CD4-positive, alpha-beta T cell treated with Interleukin-21 for 1 hour (primary cell): ENCODE results near the gene H3-3A.

Experiments
- DNase-seq: peaks from one replicate; pipeline ENCODE4 v3.0.0-alpha.2; 2020

The H3-3A gene

GRCh38 chr1:226062558-226063223 lies at the start of gene H3-3A:
Gene H3-3A (plus strand): TSS chr1:226062716. CDS start chr1:226064352, 1,636 bp downstream.
- DNase-seq = peak; percentile 98

DNA sequence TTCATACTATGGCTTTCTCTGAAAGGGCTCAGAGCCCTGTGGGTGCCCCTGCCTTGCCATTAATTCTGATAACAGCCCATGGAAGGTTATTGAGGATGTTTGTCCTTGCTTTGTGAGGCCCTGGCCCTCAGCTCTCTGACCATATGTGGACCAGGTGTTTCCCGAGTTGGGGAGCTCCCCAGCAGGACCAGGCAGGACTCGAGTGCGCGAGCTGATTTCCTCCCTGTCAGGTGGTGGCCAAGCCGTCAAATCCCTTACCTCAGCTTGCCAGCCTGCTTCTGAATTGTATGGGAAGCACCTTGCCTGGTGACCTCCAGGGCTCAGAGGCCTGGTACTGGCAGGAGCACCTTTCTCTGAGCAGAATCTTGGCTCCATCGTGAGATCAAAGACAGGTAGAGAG lies 45.4 kb upstream of the H3-3A start:
- no peak for DNase-seq

DNA sequence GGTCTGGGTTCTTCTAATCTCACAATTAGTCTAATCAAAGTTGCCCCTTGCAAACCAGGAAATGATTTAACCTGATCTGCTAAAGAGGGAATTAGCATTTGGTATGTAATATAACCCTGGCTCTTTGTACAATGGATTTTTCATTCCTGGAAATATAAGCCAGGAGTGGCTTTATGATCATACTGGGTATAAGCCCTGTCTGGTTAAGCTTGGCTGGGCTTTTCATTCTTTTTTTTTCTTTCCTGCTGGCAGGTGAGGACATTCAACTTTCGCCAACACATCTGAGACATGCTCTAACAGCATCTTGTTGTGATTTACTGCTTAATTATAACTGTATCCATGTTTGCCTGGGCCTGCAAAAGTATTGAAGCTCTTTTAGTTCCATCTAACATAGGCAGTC lies 42.9 kb upstream of the H3-3A start:
- no peak for DNase-seq

- no peak for DNase-seq
Observed at GRCh38 chr1:226021401-226021800, 41.1 kb upstream of the H3-3A start.

DNA sequence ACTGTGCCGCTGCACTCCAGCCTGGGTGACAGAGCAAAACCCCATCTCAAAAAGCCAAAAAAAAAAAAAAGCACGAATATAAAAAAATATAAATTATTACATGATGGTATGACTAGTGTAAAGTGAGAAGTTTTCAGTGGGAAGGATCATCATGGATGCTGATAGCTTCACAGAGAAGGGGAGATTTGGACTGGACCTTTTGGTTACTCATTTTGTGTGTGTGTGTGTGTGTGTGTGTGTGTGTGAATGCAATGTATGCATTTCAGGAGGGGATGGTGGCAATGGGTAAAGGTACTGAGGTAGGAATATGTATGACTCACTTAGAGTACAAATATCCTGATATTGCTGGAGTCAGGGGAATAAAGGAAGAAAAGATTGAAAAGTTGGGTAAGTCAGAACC lies 40.7 kb upstream of the H3-3A start:
- DNase-seq = no peak

DNA sequence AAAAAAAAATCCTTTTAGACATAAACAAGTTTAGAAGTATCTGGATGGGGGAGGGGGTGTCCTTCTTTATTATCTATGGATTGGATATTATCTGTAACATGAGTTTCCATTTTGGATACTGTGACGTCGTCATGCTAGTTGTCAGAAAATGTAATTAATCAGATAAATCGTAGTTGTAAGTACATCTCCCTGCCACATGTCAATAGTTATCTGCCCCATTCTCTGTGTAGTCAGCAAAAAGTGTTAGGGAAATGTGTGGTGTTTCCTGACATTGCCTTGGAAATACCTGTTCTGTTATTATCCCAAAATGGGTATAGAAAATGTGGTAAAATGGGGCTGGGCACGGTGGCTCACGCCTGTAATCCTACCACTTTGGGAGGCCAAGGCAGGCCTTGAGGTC lies 38.8 kb upstream of the H3-3A start:
- no peak for DNase-seq

DNA sequence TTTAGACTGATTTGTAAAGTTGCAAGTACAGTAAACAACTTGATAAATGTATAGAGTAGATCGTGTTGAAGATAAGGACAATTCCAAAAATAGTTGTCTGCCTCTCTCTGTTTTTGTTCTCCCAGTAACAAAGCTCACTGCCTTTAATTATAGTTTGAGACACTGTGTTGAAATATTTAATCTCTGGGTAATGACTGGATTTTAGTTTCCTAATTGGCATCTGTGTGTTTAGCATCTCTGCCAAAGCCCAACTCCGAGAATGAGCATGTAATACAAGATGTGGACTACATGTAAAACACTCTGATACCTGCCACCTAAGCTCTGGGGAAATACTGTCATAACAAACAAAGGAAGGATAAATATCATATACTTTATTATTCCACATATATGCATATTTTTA lies 35.7 kb upstream of the H3-3A start:
- DNase-seq = no peak

- no peak for DNase-seq
Observed at GRCh38 chr1:226027538-226028217, 34.8 kb upstream of the H3-3A start.

DNA sequence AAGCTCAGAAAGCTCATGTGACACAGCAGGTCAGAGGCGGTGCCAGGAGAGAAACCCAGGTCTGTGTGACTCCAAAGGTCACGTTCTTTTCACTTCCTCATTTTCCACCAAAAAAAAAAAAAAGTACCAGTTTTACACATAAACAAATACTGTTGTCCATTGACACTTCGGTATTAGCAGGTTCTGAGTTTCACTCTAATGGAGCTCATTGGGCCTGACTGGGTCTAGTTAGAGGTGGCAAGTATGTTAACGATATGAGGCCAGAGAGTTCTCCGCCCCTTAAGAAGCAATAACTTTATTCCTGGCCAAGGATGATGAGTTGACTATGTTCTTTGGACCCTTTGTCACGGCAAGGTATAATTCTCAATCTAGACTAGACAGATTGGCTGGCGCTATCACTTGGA lies 33.4 kb upstream of the H3-3A start:
- DNase-seq = peak; percentile 8

GRCh38 chr1:226029568-226030225 lies 32.8 kb upstream of the H3-3A start:
- DNase-seq = no peak

GRCh38 chr1:226033582-226033981 lies 28.9 kb upstream of the H3-3A start:
- DNase-seq = no peak

GRCh38 chr1:226033991-226034390 lies 28.5 kb upstream of the H3-3A start:
- no peak for DNase-seq

- DNase-seq = peak; percentile 32
Observed at GRCh38 chr1:226034482-226034881, 28.0 kb upstream of the H3-3A start.

DNA sequence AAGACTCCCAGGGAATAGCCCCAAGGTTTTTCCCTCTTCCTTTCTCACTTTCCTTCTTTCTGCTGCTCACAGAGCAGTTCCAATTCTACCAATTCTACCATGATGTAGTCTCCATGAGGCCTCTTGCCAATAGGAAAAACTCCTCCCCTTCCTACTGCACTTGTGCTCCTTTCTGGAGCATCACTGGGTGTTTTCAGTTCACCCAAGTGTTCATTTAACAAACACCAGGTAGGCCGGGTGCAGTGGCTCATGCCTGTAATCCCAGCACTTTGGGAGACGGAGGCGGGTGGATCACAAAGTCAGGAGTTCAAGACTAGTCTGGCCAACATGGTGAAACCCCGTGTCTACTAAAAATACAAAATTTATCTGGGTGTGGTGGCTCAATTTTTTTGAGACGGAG lies 26.6 kb upstream of the H3-3A start:
- DNase-seq = no peak

- DNase-seq = no peak
Observed at GRCh38 chr1:226038661-226039060, 23.9 kb upstream of the H3-3A start.

- DNase-seq = no peak
Observed at GRCh38 chr1:226041419-226041818, 21.1 kb upstream of the H3-3A start.

DNA sequence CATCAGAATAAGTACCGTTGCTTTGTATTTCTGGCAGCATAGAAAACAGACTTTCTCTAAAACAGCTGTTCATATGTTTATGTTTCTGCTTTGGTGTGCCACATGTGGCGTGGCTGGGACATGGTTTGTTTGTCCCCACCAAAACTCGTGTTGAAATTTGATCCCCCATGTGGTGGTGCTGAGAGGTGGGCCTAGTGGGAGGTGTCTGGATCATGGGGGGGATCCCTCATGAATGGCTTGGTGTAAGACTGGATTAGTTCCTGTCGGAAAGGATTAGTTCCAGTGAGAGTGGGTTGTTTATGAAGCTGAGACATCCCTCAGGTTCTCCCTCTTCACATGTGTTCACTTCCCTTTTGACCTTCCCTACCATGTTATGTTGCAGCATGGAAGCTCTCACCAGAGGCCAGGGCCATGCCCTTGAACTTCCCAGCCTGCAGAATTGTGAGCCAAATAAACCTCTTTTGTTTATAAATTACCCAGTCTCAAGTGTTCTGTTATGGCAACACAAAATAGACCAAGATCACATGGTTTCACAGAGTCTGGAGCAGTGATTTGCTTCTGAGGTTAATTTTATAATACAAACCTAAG lies 17.9 kb upstream of the H3-3A start:
- no peak for DNase-seq

- no peak for DNase-seq
Observed at GRCh38 chr1:226046240-226046639, 16.3 kb upstream of the H3-3A start.

DNA sequence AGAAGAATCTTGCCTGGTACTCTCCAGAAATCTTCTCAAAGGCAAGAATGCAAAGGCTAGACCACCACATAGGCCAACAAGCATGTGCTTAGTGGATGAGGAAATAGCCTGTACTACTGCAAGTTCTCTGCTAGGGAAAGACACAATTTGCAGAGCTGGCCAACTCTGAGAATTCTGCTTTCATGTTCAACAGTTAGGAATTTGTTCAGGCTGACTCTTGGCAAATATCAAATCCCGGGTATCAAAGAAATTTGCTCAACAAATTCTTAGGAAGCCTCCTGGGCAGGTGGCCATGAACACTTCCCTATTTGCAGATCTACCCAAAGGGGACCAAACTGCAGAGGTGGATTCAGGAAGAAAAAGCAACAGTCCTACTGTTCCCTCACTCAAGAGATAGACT lies 15.0 kb upstream of the H3-3A start:
- DNase-seq = no peak

- DNase-seq = no peak
Observed at GRCh38 chr1:226048886-226049285, 13.6 kb upstream of the H3-3A start.

GRCh38 chr1:226050133-226050532 lies 12.4 kb upstream of the H3-3A start:
- no peak for DNase-seq

- no peak for DNase-seq
Observed at GRCh38 chr1:226051365-226051764, 11.2 kb upstream of the H3-3A start.

- DNase-seq = no peak
Observed at GRCh38 chr1:226052061-226052460, 10.5 kb upstream of the H3-3A start.
